NCI-H1436 treated with DMSO at 0.1 percent for 48 hours (cell line): ENCODE data around the gene DPPA2.
"Not testable (repeated sequence)": the region's sequence is repeated elsewhere in the genome, so short reads cannot be mapped to it uniquely, and the experiment has no call there.

Source experiments
- DNase-seq: peaks from one replicate; lab custom pipeline; 2025; lab: John Stamatoyannopoulos, UW

Gene DPPA2

GRCh38 chr3:109316162-109316730 lies at the start of gene DPPA2:
DPPA2 (minus strand) TSS chr3:109316517; CDS start chr3:109314542, 1,975 bp downstream.
- no peak for DNase-seq

GRCh38 chr3:109364088-109364487 lies 47.8 kb upstream of the DPPA2 start:
- no peak for DNase-seq

DNA sequence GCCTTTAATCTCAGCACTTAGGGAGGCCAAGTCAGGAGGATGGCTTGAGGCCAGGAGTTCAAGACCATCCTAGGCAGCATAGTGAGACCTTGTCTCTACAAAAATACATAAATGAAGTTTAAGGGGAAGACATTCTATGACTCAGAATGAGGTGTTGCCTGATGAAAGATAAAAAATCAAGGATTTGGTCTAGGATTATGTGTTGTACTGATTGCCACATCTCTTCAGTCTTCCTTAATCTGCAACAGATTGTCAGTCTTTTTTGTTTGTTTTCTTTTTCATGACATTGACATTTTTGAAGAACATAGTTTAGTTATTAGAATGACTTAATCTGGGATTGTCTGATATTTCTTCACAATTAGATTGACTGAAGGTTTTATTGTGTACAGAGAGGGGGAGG lies 47.3 kb upstream of the DPPA2 start:
- DNase-seq = no peak

- no peak for DNase-seq
Observed at GRCh38 chr3:109362823-109363222, 46.5 kb upstream of the DPPA2 start.

DNA sequence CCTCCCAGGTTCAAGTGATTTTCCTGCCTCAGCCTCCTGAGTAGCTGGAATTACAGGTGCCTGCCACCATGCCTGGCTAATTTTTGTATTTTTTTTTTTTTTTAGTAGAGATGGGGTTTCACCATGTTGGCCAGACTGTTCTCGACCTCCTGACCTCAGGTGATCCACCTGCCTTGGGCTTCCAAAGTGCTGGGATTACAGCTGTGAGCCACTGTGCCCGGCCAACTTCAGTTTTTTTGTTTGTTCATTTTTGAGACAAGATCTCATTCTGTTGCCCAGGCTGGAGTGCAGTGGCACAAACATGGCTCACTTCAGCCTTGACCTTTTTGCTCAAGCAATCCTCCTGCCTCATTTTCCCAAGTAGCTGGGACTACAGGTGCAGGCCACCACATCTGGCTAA lies 42.5 kb upstream of the DPPA2 start:
- not testable (repeated sequence) for DNase-seq

DNA sequence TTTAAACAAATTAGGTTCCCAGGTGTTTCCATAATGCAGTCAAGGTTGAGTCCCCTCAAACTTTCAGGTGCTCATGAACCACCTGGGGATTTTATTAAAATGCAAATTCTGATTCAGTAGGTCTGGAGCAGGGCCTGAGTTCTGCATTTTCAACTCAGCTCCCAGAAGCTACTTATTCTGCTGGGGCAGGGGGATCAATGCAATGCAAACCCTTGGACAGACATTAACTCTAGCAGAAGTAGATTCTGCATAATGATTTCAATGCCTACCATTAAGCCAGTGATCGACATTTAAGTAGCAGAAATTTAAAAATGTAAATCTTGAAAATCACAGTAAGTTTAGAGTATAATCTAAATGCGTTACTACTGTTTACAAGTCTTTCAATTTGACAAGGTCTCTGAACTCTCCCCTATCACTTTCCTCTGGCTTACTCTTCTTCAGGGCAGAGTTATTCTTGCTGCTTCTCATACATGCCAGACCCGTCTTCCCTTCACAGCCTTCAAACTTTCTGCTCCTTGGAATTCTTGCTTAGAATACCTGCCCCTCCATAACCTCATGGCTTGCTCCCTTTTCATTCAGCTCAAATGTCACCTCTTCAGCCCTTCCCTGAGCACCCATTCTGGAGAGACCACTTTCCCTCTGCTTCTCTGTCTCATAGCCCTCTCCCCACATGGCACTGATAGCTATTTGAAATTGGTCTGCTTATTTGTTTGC lies 40.3 kb upstream of the DPPA2 start:
- DNase-seq = no peak

- DNase-seq = no peak
Observed at GRCh38 chr3:109355625-109356441, 39.5 kb upstream of the DPPA2 start.

DNA sequence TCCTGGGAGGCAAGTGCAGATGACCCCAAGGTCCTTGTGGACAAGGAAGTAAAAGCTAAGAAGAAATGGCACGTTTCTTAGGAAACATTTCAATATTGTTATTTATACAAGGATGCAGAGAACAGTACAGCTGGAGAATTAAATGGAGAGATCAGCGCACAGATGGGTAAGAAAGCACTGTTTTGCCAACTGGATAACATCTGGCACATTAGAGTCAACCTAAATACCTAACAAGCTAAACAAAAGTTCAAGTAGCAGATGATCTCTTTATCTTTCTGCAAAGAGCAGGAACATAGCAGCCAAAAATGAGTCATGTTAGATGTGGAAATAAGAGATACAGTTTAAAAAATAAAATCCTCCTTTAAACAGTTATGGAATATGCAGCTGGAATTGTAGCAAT lies 36.7 kb upstream of the DPPA2 start:
- no peak for DNase-seq

DNA sequence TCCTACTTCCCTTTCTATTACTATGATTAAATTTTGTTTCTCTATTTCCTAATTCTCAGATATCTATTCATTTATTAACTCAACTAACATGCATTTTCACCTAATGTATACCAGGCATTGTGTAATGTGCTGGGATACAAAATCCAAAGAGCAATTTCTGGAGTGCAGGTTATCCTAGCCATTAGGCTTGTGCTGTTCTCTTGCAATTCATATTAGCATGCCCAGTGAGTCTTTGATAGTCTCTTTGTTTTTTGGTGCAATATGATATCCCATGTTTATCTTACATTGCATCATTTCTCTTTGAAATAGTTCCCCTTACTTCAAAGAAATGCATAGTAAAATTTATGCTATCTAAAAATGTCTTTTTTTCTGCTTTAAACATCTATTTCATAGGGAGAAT lies 34.9 kb upstream of the DPPA2 start:
- no peak for DNase-seq

- no peak for DNase-seq
Observed at GRCh38 chr3:109346770-109347295, 30.5 kb upstream of the DPPA2 start.

DNA sequence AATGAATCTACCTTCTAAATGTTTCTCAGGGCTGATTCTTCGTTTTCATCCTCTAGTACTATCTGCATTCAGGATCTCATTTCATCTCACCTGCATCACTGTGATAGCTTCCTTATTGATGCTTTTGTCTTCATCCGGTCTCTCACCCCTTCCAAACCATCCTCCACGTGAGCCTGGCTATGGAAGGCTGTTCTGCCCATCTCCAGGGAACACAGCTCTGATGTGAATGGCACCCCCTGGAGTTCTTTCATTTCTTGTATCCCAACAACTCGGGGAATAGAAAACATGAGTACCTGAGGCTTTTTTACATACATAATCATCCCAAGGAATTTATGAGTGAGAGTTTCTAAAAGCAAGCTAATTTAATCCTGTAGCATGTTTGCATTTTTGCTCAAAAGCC lies 29.8 kb upstream of the DPPA2 start:
- DNase-seq = no peak

DNA sequence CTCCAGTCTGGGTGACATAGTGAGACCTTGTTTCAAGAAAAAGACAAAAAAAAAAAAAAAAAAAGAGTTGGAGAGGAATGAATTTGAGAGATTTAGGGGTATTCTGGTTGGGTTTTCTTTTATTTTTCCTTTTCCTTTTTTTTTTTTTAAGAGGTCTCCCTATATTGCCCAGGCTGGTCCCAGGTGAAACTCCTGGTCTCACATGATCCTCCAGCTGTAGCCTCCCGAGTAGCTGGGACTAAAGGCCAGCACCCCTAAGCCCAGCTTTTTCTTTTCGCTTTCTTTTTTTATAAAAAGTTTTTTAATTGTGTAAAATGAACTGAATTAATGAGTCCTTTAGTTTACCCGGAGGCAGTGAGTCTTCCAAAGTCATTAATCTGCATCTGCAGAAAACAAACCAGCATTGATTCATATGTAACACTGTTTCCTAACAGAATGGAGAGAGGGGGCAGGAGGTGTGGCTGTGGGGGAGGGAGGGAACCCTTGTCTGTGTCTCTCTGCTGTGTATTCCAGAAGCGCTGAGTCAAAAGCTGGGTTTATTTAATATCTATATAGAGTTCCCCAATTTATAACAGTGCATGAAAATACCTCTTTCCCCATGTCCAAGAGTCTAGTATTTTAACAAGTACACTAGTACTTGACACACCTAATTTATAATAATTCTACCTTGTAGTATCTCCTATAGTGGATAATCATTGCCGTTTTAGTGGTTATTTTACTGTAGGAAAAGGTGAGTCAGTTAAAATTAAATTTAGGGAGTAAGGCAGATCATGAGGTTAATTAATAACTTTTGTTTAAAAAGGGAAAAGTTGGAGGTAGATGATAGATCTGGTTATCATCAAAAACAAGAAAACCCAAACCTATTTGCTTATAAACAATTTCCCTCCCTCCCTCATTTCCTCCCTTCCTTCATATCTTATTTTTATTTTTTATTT lies 23.7 kb upstream of the DPPA2 start:
- no peak for DNase-seq

DNA sequence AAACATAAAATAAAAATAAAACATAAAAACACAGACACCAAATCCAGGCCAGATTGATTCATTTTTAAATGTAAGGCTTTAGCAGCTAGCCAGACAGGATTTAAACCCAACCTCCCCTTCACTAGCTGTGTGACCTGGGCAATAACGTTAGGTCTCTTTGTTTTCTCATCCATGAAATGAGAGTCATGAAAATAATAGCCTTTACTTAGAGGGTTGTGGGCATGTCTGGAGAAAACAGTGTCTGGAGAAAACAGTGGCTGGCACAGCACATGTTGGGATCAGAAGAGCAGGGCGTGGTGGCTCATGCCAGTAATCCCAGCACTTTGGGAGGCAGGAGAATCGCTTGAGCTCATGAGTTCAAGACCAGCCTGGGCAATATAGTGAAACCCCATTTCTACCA lies 22.9 kb upstream of the DPPA2 start:
- no peak for DNase-seq

GRCh38 chr3:109338322-109338721 lies 22.0 kb upstream of the DPPA2 start:
- no peak for DNase-seq

DNA sequence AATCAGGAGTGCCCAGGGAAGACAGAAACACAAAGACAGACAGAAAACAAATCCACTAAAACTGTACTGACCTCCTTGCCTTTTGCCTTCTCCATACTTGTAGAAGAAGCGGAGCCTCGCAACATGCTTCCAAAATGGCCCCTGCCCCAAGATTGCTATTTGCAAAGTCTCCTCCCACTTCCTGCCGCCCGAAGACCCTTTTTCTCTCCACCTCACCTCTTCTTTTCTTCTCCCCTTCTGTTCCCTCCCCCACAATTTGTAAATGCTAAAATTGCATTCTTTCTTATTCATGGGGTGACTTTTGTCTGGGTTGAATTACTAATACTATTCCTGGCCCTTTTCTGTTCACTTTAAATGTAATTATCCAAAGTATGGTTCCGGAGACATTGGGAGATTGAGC lies 21.1 kb upstream of the DPPA2 start, which contains the start of gene DPPA4:
Gene DPPA4 (minus strand): TSS at position 154 of the 400 bp plus-strand sequence. CDS start 29 bp downstream, at position 125.
- no peak for DNase-seq

- no peak for DNase-seq
Observed at GRCh38 chr3:109336291-109336861, 20.1 kb upstream of the DPPA2 start.

DNA sequence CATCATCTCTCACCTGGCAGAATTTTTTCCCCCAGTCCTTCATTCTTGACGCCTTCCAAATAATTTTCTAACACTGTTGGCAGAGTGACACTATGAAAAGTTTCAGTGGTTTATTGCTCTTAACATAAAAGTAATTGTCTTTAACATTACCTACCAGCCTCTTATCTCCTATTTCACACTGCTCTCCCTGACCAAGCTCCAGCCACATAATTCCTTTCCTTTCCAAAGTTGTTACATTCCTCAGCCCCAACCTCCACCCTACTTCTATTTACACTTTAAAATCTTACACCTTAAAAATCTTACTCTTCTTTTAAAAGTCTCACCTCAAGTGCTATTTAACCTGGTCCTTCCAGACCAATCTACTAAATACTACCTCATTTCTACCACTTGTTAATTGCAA lies 18.3 kb upstream of the DPPA2 start:
- no peak for DNase-seq

DNA sequence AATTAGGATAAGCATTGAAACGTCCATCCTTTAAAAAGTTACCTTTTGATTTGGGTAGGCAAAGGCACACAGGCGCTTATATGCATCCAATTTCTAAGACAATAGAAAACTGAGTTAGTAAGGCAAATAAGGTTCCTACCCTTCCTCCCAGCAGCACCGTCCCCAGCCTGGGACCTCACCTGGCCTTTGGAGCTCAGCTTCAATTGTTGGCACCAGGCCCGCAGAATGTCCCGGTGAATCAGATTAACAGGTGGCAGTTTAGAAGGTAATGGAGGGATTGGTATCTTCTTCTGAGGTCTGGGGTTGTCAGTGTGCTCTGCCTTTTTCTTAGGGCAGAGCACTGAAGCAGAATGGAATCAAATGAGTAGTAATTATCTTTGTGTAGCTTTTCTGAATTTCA lies 15.4 kb upstream of the DPPA2 start:
- no peak for DNase-seq

DNA sequence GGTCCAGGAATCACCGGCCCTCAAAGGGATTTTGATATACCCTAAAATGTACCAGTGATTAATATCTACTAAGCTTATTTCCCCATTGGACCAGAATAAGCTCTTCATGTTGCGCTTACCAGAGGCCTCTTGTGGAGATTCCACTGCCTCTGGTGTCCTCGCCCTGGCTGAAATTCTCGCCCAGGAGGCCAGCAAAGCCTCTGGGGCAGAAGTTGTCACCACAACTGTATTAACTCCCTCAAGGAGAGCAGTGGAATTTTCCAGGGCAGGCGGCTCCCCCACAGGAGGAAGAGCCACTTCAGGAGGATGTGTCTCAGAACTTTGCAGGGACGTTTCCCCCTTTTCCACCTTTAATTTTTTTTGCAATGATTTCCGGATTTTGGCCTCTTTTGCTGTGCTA lies 14.1 kb upstream of the DPPA2 start:
- DNase-seq = no peak

DNA sequence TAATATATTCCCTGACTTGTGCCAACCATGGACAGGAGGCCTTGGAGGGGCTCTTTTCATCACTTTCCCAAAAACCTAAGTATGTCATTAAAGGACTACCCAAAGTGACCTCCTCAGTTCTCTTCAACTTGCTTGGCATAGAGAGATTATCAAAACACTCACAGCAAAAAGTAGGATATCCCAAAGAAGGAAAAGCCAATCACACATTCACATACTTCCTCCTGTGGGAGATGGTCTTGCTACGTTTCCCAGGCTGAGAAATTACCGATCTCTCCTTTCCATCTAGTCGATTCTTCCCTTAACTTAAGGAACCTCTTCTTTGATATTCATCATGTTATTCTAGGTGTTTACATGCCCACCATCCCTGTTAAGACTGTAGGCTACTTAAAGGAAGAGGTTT lies 11.9 kb upstream of the DPPA2 start:
- no peak for DNase-seq

- DNase-seq = no peak
Observed at GRCh38 chr3:109325657-109326056, 9.3 kb upstream of the DPPA2 start.
